Measurements from ENCODE around the gene FAM90A26. TPM values are rescaled to one million over a fixed set of nuclear protein-coding genes. Genes with fewer than 3 reads are reported as not detected.

The FAM90A26 gene
- total RNA-seq, 4 donors from 2014 or later = not detected

Other genes starting within 250 kb of the FAM90A26 start
- not detected for gene USP17L10, start 40.2 kb downstream of the FAM90A26 start, total RNA-seq
- not detected for gene USP17L11, start 45.0 kb downstream of the FAM90A26 start, total RNA-seq
- gene USP17L12, start 49.7 kb downstream of the FAM90A26 start, total RNA-seq = not detected
- gene USP17L13, start 54.5 kb downstream of the FAM90A26 start, total RNA-seq = not detected
- not detected for gene USP17L15, start 64.0 kb downstream of the FAM90A26 start, total RNA-seq
- not detected for gene USP17L17, start 73.5 kb downstream of the FAM90A26 start, total RNA-seq
- not detected for gene USP17L18, start 78.2 kb downstream of the FAM90A26 start, total RNA-seq
- gene USP17L19, start 83.0 kb downstream of the FAM90A26 start, total RNA-seq = not detected
- not detected for gene USP17L20, start 87.7 kb downstream of the FAM90A26 start, total RNA-seq
- not detected for gene USP17L21, start 92.5 kb downstream of the FAM90A26 start, total RNA-seq
- not detected for gene USP17L22, start 97.2 kb downstream of the FAM90A26 start, total RNA-seq
- not detected for gene USP17L24, start 154.8 kb downstream of the FAM90A26 start, total RNA-seq
- not detected for gene USP17L25, start 159.5 kb downstream of the FAM90A26 start, total RNA-seq
- not detected for gene USP17L26, start 164.2 kb downstream of the FAM90A26 start, total RNA-seq
- gene USP17L5, start 169.0 kb downstream of the FAM90A26 start, total RNA-seq = not detected
- gene USP17L27, start 173.7 kb downstream of the FAM90A26 start, total RNA-seq = not detected
- not detected for gene USP17L28, start 178.5 kb downstream of the FAM90A26 start, total RNA-seq
- gene USP17L29, start 183.2 kb downstream of the FAM90A26 start, total RNA-seq = not detected
- gene USP17L30, start 192.7 kb downstream of the FAM90A26 start, total RNA-seq = not detected

Data from gastrocnemius medialis (tissue), 4 donors.